Occipital lobe (tissue), 2 donors: ENCODE data around the gene CALHM5. TPM values are rescaled to one million over a fixed set of nuclear protein-coding genes. Genes with fewer than 3 reads are reported as not detected.

Experiments
- DNase-seq: peaks from one replicate; lab custom pipeline; 2025; lab: John Stamatoyannopoulos, UW
- total RNA-seq: library from RNA; depleted of rRNA; stranded (reverse); fragments of >200 nt; gene quantifications from one replicate; pipeline ENCODE4 v1.2.3, GENCODE V29; 2014

CALHM5 gene
- total RNA-seq, 1 donor from 2014 or later = 0.78 TPM

DNA sequence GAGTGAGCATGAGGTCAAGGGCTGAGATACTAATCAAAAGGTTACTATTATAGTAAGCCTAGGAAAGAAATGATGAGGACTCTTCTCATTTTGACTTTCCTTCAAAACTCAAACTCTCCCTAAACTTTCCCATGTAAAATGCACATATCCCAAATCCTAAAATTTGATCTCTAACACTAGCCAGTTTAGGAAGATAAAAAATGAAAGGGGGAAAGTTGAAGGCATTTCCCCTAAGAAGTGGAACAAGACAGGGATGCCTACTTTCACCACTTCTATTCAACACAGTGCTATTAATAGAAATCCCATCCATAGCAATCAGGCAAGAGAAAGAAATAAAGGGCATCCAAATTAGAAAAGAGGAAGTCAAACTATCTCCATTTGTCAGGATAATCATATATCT is 2.9 kb upstream of the CALHM5 start:
- DNase-seq = no peak

DNA sequence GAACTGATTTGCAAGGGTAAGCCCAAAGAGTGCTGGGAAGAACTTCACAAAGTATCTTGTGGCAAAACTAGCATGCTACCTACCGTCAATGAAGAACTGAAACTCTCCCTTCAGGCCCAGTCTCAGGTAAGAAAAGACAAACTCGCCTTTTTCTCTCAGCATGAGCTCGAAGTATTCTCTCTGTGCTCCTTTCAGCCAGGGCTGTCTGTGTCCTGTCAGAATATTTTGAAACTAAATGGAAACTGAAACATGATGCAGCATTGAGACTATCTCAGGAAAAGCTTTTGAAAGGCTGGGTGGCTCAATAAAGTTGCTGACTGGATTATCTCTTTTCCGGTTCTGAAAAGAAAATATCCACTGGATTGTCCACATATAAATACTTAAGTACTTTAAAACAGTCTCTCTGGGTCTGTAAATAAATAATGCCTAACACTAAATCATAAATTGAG is 696 bp downstream of the CALHM5 start:
- DNase-seq = no peak

GRCh38 chr6:116512734-116513133 is 1.3 kb downstream of the CALHM5 start:
- no peak for DNase-seq

- no peak for DNase-seq
Observed at GRCh38 chr6:116513224-116513875, 1.9 kb downstream of the CALHM5 start.

- no peak for DNase-seq
Observed at GRCh38 chr6:116514111-116514510, 2.7 kb downstream of the CALHM5 start.

- DNase-seq = no peak
Observed at GRCh38 chr6:116515141-116515540, 3.7 kb downstream of the CALHM5 start.

DNA sequence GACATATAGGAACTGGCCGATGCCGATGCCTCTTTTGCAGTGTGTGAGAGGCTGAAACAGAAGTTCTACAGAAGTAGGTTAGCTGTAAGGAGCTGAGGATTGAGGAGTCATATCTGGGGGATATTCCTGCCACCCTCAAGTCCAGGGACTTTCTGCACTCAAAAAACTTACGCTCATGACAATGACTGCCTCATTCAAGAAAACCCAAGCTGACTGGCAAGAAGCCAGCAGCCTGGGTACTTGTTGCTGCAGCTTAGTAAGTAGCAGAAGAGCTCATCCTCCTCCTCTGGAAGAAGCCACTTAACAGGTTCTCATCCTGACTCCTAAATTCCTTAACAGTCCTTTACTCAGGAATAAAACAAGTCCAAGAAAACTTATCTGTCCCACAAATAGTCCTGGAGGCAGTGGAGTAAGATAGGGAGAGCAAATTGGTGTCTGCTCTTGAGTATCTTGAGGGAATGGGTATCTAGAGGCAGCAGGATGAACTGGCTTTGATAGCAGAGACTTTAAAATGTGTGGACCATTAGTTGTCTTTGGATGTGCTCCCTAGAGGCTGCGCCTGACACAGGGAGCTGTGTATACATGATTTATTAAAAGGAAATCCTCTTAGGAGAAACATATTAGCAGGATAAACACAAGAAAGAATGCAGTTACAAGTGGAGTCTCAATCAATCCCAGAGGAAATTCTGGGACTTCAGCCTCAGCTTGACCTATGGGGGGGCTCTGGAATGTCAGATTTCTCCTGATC is 7.4 kb downstream of the CALHM5 start:
- no peak for DNase-seq

- DNase-seq = no peak
Observed at GRCh38 chr6:116522896-116523295, 11.5 kb downstream of the CALHM5 start.

DNA sequence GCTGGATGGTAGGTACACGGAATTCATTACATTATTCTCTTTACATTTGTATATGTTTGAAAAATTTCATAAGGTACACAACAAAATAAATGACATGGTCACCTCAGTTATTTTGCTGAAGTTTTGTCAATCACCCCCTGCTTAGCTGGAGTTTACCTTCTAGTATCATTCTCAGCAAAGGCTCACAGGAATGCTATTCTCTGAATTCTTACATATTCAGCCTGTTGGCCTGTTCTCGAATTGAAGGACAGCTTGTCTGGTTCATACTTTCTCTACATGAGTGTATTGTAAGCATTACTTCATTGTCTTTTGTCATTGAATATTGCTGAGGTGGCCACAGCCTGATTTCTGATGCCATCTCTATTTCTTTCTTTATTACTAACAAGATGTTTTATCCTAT is 12.8 kb downstream of the CALHM5 start:
- no peak for DNase-seq

- no peak for DNase-seq
Observed at GRCh38 chr6:116528133-116528532, 16.7 kb downstream of the CALHM5 start.

DNA sequence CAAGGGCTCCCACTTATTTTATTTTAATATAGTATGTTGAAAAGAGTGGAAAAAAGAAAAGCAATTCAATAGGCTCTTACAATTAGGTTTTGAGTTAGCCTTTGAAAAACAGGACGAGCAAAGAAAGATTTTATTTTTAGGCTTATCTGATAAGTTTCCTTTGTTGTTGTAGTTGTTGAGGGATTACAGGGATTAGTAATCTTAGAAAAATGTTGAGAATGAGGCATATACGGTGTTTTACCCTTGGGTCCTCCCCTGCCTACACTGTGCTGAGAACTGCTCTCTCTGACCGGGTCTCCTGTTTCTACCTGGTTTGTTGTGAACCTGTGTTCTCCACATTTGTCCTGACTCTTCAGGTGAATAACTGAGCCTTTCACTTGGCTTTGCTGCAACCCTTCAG is 17.3 kb downstream of the CALHM5 start:
- no peak for DNase-seq

DNA sequence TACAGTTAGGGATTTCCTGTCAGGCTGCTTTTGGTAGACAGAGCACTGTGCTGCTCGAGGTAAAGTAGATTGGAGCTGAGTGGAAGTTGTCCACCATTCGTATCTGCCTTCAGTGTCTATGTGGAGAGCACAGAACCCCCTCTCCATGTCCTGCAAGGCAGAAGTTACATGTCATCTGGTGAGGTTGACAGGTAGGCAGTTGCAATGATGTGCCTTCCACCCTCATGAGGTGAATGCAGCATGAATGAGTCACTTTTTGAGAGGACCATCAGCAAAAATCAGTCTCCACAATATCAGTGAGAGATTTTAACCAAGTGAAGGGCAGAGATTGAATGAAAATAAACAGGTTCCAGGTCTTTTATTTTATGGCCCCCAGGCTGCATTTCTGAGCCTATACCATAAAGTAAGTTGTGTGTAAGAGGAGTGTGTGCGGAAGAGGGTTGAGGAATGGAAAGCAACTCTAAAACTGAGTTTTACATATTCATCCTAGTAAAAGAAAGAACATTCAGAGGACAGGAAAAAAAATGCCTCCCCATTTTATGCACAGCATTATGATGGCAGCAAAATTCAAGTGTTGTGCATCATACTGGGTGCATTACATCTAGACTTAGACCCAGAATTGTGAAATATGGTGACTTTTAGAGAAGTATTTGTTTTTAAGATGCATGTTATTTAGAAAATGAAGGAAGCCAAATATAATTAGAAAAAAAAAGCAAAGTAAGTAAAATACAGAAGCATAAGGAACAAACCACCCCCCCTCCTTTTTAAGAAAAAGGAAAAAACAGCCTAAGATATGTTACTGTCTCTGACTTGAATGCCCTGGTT is 18.2 kb downstream of the CALHM5 start:
- no peak for DNase-seq

DNA sequence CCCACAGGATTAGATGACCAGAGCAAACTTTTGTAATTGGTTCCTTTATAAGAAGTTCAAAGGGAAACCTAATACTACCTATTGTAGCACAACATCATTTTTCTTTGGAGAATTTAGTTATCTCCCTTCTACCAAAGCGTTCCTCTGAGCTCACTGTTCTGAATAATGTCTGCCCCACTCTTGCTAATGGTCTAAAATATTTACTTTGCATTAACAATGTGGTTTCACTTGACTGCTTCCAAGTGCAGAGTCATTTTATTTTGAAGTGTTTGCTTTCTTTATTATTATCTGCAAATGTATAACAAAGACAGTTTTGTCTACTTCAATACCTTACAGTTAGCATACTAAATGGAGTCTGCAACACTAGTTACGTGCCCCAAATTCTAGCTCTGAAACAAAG is 19.0 kb downstream of the CALHM5 start:
- no peak for DNase-seq

GRCh38 chr6:116531675-116532570 is 20.5 kb downstream of the CALHM5 start:
- DNase-seq = no peak

DNA sequence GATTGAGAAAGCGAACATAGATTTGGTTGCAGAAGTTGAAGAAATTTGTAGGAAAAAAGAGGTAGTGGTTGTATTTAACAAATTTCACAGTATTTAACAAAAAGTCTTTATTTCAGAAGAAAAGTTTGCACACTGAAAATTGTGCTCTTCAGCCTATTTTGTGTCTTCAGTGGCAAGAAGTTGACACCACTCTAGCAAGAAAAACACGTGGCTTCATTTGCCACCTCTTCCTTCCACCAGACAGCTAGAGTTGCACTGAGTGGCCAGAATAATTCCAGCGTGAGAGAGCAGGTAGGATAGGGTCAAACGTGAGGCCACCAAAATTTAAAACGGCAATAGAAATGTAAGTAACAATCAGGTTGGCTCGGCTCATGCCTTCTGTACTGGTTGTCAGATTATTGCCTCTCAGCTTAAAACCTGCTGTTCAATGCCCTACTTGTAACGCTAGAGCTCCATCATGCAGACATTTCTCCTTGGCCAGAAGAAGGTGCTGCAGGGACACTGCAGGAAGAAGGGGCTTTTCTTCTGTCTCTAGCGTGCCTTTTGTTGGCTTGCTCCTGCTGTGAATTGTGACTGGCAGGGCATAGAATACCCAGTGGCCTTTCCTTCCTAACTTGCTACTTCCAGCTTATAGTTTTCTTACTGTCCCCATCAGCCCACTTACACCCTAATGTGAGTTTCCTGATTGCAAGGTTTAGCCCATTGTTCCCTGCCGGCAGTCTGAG is 22.0 kb downstream of the CALHM5 start:
- DNase-seq = no peak

- no peak for DNase-seq
Observed at GRCh38 chr6:116535109-116535508, 23.7 kb downstream of the CALHM5 start.

DNA sequence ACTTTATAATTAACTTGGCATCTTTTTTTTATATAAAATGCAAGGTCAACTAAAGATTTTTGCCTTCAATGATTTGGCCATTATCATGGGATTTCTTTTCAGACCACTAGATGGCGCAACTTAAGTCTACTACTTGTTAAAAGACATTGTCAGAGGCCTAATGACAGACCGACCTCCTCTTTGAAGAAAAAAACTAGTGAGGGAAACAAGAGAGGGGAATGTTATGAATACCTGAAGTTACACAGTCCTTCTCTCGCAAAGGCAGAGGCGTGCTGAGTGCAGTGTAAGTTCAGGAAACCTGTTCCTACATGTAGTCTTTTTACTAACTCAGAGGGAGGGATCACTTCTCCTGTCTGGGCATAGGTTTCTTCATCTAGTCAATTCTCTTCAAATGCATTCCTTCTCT is 24.8 kb downstream of the CALHM5 start:
- DNase-seq = no peak

- no peak for DNase-seq
Observed at GRCh38 chr6:116542426-116542825, 31.0 kb downstream of the CALHM5 start.

DNA sequence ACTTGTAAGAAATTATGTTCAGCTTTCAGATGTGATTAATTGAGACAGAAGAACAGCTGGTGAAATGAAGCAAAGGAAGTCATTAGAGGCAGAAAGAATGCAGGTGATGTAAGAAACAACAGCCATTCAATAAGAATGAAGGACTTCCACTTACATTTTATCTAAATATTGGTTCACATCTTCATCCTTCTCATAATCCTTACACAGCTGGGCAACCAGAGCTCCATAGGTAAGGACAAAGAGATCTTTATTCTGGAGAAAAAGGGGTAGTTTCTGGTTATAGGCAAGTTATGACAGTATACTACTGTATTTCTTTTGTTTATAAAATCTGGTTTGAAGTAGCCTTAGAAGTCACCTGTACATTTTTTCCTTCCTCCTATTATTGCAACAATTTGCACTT is 31.7 kb downstream of the CALHM5 start:
- no peak for DNase-seq

DNA sequence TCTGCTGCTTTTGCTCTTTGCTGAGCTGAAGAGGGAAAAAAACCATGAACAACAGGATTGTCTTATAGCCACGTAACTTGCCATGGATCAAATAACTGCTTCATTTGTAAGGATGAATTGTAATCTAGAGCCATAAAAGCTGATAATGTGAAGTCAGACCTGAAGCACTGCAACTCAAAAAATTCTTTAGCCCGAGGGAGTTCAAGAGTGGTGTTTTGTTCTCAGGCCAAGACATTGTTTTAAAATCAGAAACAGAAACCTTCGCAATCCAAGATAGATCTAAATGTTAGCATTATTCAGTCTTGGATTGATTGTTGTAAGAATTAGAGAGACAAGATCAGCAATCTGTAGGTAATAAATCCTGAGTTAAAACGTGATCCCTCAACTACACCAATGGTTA is 34.2 kb downstream of the CALHM5 start, which contains the start of gene TRAPPC3L:
Gene TRAPPC3L (minus strand): TSS at position 34 of the 400 bp plus-strand sequence. CDS start 170 bp downstream, outside the sequence.
- DNase-seq = no peak
